Measurements from ENCODE around the gene KRTAP4-5. TPM values are rescaled to one million over a fixed set of nuclear protein-coding genes. Genes with fewer than 3 reads are reported as not detected.
"Not testable (repeated sequence)": the region's sequence is repeated elsewhere in the genome, so short reads cannot be mapped to it uniquely, and the experiment has no call there.

The KRTAP4-5 gene
- total RNA-seq, 1 donor from 2014 or later: not detected

DNA sequence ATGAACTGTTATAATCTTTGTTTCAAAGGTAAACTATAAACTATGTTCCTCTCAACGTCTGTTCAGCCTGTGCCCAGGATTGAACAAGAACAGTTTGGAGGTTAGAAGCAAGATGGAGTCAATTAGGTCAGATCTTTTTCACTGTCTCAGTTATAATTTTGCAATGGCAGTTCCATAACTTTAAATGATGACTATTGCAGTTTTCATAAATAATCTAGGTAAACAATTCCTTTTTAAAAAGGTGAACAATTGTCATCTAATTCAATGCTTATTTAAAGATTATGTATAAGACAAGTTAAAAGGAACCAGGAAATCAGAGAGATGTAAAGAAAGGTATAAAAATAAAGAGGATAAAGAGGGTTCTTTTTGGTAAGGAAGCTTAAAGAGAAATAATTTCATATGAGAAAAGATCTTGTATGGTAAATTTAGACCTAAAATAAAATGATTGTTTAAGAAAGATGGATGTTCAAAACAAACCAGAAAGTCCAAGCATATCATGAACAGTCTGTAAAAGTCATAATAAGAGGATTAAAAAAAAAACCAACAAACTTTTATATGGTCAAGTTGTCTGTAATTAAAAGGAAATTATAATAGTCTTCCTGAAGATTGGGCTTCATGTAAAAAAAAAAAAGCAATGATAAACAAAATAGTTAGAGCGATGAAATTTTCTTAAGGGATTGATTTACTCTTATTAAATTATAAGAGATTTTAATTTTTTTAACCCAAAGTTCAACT, 38.3 kb downstream of the KRTAP4-5 start:
- no peak for DNase-seq (ENCODE audit: low spot score)

DNA sequence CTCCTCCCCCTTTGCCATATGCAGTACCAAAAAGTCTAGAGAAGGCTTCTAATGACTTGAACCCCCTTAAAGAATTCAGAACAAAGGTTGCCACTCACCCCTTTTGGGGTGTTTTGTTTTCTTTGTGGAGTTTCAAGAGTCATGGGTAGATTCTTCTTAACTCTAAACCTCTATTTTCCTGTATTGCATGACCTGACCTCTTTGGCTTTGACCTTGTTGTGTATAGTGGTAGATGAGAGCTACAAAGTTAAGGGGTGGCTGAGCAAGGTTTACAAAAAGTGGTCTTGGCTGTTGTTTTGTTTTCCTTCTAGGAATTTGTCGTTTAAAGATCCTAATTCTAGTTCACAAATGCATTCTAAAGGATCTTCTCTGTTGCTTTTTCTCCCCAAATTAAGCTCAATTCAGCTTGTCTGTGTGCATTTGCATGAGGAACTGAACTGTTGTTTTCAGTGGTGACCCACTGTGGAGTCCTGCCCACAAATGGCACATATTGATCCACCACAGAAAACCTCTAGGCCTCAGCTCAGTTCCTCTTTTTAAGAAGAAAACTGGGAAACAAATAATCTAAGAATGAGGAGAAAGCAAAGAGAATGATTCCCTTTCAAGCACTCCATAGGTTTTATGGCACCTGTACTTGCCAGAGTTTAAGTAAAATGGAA, 40.8 kb downstream of the KRTAP4-5 start:
- DNase-seq (ENCODE audit: low spot score): not testable (repeated sequence)

DNA sequence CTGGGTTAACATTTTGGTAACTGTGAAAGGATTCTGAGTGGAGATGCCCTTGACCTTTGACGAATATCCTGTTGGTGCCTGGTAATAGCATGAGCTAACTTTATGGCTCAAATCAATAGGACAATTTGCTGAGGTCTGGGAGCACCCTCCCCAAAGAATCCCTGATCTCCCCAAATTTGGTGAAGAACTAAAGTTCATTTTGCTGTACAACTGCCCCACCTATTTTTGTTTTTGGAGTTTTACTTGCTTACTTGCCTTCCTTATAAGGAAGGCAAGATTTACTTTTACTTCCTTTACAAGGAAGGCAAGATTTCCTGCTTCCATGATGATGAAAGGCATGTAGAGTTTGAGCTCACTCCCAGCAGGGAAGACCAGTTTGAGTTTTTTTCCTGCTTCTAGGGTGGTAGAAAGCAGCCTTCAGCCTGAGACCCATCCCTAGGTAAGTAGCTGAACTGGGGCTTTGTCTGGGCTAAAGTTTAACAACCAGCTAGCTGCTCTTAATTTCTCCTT, 41.6 kb downstream of the KRTAP4-5 start:
- no peak for DNase-seq (ENCODE audit: low spot score)

DNA sequence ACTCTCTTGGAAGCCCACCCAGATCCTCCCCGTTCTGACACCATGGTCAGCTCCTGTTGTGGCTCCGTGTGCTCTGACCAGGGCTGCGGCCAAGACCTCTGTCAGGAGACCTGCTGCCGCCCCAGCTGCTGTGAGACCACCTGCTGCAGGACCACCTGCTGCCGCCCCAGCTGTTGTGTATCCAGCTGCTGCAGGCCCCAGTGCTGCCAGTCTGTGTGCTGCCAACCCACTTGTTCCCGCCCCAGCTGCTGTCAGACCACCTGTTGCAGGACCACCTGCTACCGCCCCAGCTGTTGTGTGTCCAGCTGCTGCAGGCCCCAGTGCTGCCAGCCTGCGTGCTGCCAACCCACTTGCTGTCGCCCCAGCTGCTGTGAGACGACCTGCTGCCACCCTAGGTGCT, 44.3 kb downstream of the KRTAP4-5 start, which contains the start of gene KRTAP4-9:
Gene KRTAP4-9 (plus strand): TSS at position 43 of the 400 bp plus-strand sequence. CDS start 0 bp downstream, at position 43.
- DNase-seq (ENCODE audit: low spot score): not testable (repeated sequence)

DNA sequence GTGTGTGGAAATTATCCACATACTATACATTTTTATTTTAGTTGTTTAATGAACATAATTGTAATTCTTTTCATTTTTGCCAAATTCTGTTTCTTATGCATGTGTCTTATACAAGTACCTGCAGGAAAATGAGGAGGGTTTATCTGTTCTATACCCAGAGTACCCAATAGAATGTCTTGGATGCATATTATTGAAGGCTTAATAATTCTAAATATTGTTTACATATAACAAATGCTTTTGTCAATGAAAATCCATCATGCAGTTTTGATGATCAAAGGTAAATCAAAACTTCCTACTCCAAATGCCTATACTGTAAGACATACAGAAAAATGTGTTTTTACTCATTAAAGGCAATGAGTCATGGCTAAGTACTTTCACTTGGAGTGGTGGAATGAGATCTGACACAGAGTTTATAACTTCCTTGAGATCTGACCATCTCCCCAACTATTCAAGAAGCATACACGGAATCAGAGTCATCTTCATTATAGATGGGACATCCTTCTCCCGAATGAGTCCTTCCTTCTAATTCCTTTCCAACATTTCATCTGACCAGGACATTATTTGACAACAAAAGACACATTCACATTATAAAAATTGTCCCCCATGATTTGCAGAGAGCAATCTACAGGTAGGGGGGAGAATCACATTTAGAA, 45.1 kb downstream of the KRTAP4-5 start:
- DNase-seq (ENCODE audit: low spot score): not testable (repeated sequence)

DNA sequence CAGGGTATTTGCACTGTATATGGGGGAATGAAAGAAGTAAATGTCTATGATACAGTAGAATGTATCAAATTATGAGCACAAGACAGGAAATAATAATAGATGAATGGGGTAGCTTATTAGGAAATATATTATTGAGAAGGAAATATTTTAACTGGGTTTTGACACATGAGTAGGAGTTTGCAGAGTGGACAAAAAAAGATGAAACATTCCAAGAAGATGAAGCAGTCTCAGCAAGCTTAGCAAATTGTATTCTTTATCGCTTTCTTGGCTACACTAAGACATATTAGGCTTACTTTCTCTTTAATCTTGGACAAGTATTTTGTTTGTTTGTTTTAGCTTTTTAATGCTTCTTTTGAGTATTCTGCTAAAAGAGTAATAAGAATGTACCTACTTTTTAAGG, 45.7 kb downstream of the KRTAP4-5 start:
- no peak for DNase-seq (ENCODE audit: low spot score)

DNA sequence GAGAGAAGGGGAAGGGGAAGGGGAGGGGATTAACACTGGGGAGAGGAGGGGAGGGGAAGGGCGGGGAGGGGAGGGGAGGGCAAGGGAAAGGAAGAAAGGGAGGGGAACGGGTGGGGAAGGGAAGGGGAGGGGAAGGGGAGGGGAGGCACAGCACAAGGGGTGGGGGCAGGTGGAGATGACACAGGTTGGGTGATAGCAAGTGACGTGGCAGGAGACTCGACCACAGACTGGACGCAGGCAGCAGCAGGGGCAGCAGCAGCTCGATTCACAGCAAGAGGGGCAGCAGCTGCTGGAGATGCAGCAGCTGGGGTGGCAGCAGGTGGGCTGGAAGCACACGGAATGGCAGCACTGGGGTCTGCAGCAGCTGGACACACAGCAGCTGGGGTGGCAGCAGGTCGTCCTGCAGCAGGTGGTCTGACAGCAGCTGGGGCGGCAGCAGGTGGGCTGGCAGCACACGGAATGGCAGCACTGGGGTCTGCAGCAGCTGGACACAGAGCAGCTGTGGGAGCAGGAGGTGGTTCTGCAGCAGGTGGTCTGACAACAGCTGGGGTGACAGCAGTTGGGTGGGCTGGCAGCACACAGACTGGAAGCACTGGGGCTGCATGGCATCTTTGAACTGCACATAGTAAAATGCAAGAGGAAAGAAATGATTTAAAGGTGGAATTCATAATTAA, 47.9 kb downstream of the KRTAP4-5 start, which contains the start of gene KRTAP4-16:
Gene KRTAP4-16 (minus strand): TSS at position 624 of the 674 bp plus-strand sequence. CDS start 0 bp downstream, at position 624.
- DNase-seq (ENCODE audit: low spot score): no peak

DNA sequence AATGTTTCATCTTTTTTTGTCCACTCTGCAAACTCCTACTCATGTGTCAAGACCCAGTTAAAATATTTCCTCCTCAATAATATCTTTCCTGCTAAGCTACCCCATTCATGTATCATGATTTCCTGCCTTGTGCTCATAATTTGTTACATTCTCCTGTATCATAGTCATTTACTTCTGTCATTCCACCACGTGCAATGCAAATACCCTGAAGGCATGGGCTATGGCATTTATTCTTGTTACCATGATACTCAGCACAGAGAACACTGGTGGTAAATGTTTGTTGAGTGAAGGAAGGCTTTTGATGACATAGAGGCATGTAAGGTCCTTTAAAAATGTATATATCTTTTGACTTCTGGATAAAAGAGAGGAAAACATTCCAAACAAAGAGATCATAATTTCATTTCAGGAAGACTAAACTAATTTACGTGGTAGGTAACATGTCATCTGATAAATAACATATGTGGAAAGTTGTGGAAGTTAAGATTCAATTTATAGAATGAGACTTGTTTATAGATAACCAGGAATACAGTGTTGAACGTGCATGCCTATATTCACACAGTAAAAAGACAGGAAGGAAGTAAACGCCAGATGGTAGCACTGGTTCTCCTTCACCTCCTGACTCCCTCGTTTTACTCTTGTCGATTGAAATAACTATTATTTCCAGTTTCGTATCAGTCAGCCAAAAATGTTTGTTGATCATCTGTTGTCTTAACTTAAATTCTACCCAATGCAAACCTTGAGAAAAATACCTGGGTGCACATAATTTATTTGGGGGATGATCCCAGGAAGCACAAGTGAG, 49.7 kb downstream of the KRTAP4-5 start:
- DNase-seq (ENCODE audit: low spot score): not testable (repeated sequence)

Other genes starting within 250 kb of the KRTAP4-5 start
- gene KRT23, start 212.2 kb downstream of the KRTAP4-5 start, total RNA-seq: 0.80 TPM
- gene KRT39, start 182.9 kb downstream of the KRTAP4-5 start, total RNA-seq: not detected
- not detected for gene KRT40, start 165.5 kb downstream of the KRTAP4-5 start, total RNA-seq
- not detected for gene KRTAP3-3, start 155.7 kb downstream of the KRTAP4-5 start, total RNA-seq
- gene KRTAP3-2, start 149.9 kb downstream of the KRTAP4-5 start, total RNA-seq: not detected
- not detected for gene KRTAP3-1, start 140.7 kb downstream of the KRTAP4-5 start, total RNA-seq
- not detected for gene KRTAP1-5, start 122.6 kb downstream of the KRTAP4-5 start, total RNA-seq
- gene KRTAP1-4, start 119.6 kb downstream of the KRTAP4-5 start, total RNA-seq: not detected
- not detected for gene KRTAP1-3, start 115.0 kb downstream of the KRTAP4-5 start, total RNA-seq
- gene KRTAP1-1, start 108.4 kb downstream of the KRTAP4-5 start, total RNA-seq: not detected
- not detected for gene KRTAP2-1, start 102.5 kb downstream of the KRTAP4-5 start, total RNA-seq
- gene KRTAP2-2, start 94.6 kb downstream of the KRTAP4-5 start, total RNA-seq: not detected
- gene KRTAP2-3, start 89.7 kb downstream of the KRTAP4-5 start, total RNA-seq: not detected
- gene KRTAP2-4, start 83.9 kb downstream of the KRTAP4-5 start, total RNA-seq: not detected
- not detected for gene KRTAP4-7, start 65.7 kb downstream of the KRTAP4-5 start, total RNA-seq
- not detected for gene KRTAP4-8, start 51.7 kb downstream of the KRTAP4-5 start, total RNA-seq
- gene KRTAP4-16, start 47.6 kb downstream of the KRTAP4-5 start, total RNA-seq: not detected
- gene KRTAP4-9, start 44.4 kb downstream of the KRTAP4-5 start, total RNA-seq: not detected
- gene KRTAP4-11, start 31.5 kb downstream of the KRTAP4-5 start, total RNA-seq: not detected
- gene KRTAP4-12, start 25.6 kb downstream of the KRTAP4-5 start, total RNA-seq: not detected
- not detected for gene KRTAP4-6, start 9.3 kb downstream of the KRTAP4-5 start, total RNA-seq
- gene KRTAP4-4, start 10.9 kb upstream of the KRTAP4-5 start, total RNA-seq: not detected
- not detected for gene KRTAP4-3, start 18.4 kb upstream of the KRTAP4-5 start, total RNA-seq
- not detected for gene KRTAP4-2, start 28.4 kb upstream of the KRTAP4-5 start, total RNA-seq
- not detected for gene KRTAP4-1, start 35.1 kb upstream of the KRTAP4-5 start, total RNA-seq
- not detected for gene KRTAP9-1, start 40.1 kb upstream of the KRTAP4-5 start, total RNA-seq
- gene KRTAP9-2, start 76.8 kb upstream of the KRTAP4-5 start, total RNA-seq: not detected
- gene KRTAP9-3, start 82.6 kb upstream of the KRTAP4-5 start, total RNA-seq: not detected
- not detected for gene KRTAP9-8, start 88.2 kb upstream of the KRTAP4-5 start, total RNA-seq
- not detected for gene KRTAP9-4, start 99.9 kb upstream of the KRTAP4-5 start, total RNA-seq
- gene KRTAP9-9, start 105.6 kb upstream of the KRTAP4-5 start, total RNA-seq: not detected
- gene KRTAP9-6, start 115.6 kb upstream of the KRTAP4-5 start, total RNA-seq: not detected
- not detected for gene KRTAP9-7, start 125.9 kb upstream of the KRTAP4-5 start, total RNA-seq
- not detected for gene KRTAP29-1, start 153.0 kb upstream of the KRTAP4-5 start, total RNA-seq
- not detected for gene KRTAP16-1, start 159.5 kb upstream of the KRTAP4-5 start, total RNA-seq
- gene KRTAP17-1, start 165.9 kb upstream of the KRTAP4-5 start, total RNA-seq: not detected
- gene KRT33A, start 201.0 kb upstream of the KRTAP4-5 start, total RNA-seq: not detected
- not detected for gene KRT33B, start 220.0 kb upstream of the KRTAP4-5 start, total RNA-seq
- not detected for gene KRT34, start 232.5 kb upstream of the KRTAP4-5 start, total RNA-seq
- gene KRT31, start 247.8 kb upstream of the KRTAP4-5 start, total RNA-seq: not detected